Upper lobe of left lung (tissue), 4 donors: ENCODE data around the gene CNTNAP2.

ENCODE experiments used
- CTCF ChIP-seq, 6 experiments: fragments of 450-650 bp in 4 of 6; fragments of 200-600 bp in 2 of 6; sonication (generic) in 2 of 6; IDR thresholded peaks; one replicate each; pipeline ENCODE4 v1.5.1; 2016 to 2019; ENCODE audit warnings: antibody characterized with exemption in 6 of 6
- EP300 ChIP-seq, 4 donors: sonication (generic); formaldehyde crosslinking; IDR thresholded peaks; one replicate each; pipeline ENCODE4 v1.5.1; 2017; ENCODE audit warnings: antibody characterized with exemption in 4 of 4, control low read depth in 2 of 4

- no peak for TF ChIP-seq EP300 (IDR thresholded peaks at IDR 0.05)
- no peak for TF ChIP-seq CTCF (IDR thresholded peaks at IDR 0.05)
Measured at GRCh38 chr7:148028165-148028564, 1911.6 kb downstream of the CNTNAP2 start.
